Measurements from ENCODE around the gene LCNL1.

DNA sequence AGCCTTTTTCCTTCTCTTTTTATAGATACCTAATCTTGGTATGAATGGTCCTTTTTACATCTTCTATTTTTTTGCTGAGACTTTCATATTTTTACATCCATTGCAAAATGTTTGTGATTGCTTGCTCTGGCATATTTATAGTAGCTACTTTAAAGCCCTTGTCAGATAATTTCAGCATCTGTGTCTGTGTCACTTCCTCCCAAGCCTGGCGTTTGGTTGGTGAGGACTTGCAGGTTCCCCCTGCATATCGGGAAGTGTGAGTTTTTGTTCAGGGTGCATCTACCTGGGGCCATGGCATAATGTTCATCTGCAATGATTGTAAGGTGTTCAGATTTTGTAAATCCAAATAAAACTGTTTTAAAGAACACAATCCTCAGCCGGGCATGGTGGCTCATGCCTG is 47.1 kb upstream of the LCNL1 start:
- TF ChIP-seq POLR2A (IDR thresholded peaks at IDR 0.05; ENCODE audit: low read length) (no peak), GATA1 (IDR thresholded peaks at IDR 0.05; ENCODE audit: low read depth, low read length) (no peak)
